ENCODE measurements around the gene SAFB2. TPM values are rescaled to one million over a fixed set of nuclear protein-coding genes. Genes with fewer than 3 reads are reported as not detected.

SAFB2 gene
- total RNA-seq, 1 donor from 2014 or later = 40.5 TPM

DNA sequence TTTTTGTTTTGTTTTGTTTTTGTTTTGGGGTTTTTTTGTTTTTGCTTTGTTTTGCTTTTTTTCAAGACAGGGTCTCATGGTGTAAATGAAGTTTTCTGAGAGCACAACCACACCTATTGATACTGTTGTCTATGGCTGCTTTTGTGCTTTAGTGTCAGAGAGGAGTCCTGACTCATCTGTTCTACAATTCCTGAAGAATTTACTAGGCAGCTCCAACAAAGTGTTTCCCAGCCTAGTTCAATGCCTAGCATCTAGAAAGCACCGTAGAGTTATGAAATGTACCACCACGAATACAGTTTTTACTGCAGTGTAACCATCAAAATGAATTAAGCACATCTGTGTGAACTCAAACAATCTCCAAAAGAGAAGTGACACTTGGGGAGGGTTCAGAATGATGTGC is 21.5 kb upstream of the SAFB2 start:
- TF ChIP-seq, protein P1, sequence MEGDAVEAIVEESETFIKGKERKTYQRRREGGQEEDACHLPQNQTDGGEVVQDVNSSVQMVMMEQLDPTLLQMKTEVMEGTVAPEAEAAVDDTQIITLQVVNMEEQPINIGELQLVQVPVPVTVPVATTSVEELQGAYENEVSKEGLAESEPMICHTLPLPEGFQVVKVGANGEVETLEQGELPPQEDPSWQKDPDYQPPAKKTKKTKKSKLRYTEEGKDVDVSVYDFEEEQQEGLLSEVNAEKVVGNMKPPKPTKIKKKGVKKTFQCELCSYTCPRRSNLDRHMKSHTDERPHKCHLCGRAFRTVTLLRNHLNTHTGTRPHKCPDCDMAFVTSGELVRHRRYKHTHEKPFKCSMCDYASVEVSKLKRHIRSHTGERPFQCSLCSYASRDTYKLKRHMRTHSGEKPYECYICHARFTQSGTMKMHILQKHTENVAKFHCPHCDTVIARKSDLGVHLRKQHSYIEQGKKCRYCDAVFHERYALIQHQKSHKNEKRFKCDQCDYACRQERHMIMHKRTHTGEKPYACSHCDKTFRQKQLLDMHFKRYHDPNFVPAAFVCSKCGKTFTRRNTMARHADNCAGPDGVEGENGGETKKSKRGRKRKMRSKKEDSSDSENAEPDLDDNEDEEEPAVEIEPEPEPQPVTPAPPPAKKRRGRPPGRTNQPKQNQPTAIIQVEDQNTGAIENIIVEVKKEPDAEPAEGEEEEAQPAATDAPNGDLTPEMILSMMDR (IDR thresholded peaks at IDR 0.05; ENCODE audit: borderline replicate concordance) = no peak
- Histone ChIP-seq H3K4me1 (no peaks in the 10 kb centered on the region), H3K9me3 (replicated peaks) (no peaks in the 10 kb centered on the region), H3K27me3 (ENCODE audit: low read depth) (no peaks in the 10 kb centered on the region), H3K4me3 (no peak overlapping the region), H3K36me3 (peaks cover 74% of the 10 kb centered on the region), H3K27ac (replicated peaks) (no peak overlapping the region)
- no peak for DNase-seq
- intact Hi-C loops (cut with micrococcal nuclease) = no loop called here

DNA sequence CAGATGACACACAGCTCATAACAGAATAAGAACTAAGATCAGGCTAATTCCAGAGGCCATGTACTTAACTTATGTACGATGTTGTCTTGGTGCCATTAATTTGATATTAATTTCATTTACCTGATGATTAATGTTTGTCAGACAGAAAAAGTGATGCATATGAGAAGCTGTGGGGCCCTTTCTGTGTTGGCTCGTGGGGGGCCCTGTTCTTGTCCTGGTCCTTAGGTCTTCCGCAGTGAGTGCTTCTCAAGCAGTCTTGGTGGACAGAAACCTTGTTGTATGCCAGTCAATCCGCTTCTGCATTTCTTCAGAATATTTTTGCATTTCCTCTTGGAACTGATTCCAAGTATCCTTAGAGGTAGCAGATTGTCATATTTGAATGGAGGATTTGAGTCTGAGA is 20.5 kb upstream of the SAFB2 start:
- DNase-seq = no peak
- TF ChIP-seq, protein P1 (IDR thresholded peaks at IDR 0.05; ENCODE audit: borderline replicate concordance) = no peak
- Histone ChIP-seq H3K9me3 (replicated peaks) (no peaks in the 10 kb centered on the region), H3K27me3 (ENCODE audit: low read depth) (no peaks in the 10 kb centered on the region), H3K4me3 (no peak overlapping the region), H3K4me1 (no peaks in the 10 kb centered on the region), H3K36me3 (peaks cover 68% of the 10 kb centered on the region), H3K27ac (replicated peaks) (no peak overlapping the region)
- intact Hi-C loops (cut with micrococcal nuclease) = no loop called here

DNA sequence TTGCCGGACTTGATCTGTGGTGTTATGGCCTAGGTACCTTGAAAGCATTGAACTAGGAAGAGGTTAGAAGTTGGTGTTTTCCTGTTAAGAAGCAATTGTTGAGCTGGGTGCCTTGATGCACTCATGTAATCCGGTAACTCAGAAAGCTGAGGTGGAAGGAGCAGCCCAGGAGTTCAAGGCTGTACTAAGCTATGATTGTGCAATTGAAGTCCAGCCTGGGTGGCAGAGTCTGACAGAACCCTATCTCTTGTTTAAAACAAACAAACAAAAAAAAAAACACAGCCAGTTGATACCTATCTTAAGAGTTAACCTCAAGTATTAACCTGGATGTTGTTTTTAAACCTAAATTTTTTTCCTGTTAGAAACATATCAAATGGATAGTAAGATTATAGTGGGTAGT is 19.6 kb upstream of the SAFB2 start:
- no peaks in the 10 kb centered on the region for H3K9me3 ChIP-seq (replicated peaks)
- TF ChIP-seq, protein P1 (IDR thresholded peaks at IDR 0.05; ENCODE audit: borderline replicate concordance) = no peak
- peaks cover 60% of the 10 kb centered on the region for H3K36me3 ChIP-seq
- peaks cover 6% of the 10 kb centered on the region for H3K4me1 ChIP-seq
- H3K27me3 ChIP-seq (ENCODE audit: low read depth) = no peaks in the 10 kb centered on the region
- DNase-seq = no peak
- no peak overlapping the region for H3K4me3 ChIP-seq
- no peak overlapping the region for H3K27ac ChIP-seq (replicated peaks)
- intact Hi-C loops (cut with micrococcal nuclease) = no loop called here

DNA sequence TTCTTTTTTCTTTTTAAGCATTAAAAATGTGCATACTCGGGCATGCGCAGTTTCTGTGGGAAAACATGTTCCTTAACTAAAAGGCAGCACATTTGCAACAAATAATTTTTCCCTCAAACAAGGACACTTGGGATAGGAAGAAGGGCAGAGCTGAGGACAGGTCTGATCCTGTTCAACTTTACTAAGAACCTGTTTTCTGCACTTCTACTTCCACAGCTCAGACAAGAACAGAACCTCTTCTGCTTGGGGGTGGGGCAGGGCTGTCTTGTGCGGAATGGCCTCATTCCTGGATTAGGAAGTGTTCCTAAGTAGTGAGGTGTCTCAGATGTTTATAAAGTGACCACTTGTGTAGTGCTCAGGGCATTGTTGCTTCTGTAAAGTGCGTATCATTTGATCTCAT is 18.6 kb upstream of the SAFB2 start:
- Histone ChIP-seq H3K4me3 (no peak overlapping the region), H3K27ac (replicated peaks) (no peak overlapping the region), H3K36me3 (peaks cover 49% of the 10 kb centered on the region), H3K27me3 (ENCODE audit: low read depth) (no peaks in the 10 kb centered on the region), H3K9me3 (replicated peaks) (no peaks in the 10 kb centered on the region), H3K4me1 (peaks cover 12% of the 10 kb centered on the region)
- intact Hi-C loops (cut with micrococcal nuclease) = no loop called here
- DNase-seq = no peak
- TF ChIP-seq, protein P1 (IDR thresholded peaks at IDR 0.05; ENCODE audit: borderline replicate concordance) = no peak

DNA sequence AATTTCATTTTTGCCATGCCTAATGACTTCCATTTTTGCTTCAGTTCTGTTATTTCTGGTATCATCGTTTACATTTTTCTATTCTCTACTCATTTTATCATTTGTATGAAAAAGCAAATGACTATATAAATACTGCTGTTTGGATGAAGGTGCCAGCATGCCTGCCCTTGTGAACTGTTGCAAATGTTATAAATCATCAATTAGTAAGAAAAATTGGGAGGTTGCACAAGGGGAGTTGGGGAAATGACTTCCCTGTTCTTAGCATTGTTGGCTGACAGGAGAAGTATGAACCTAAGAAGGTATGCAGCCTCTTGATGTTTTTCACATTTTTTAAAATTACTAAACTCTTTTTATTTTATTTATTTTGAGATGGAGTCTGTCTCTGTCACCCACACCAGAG is 15.4 kb upstream of the SAFB2 start:
- Histone ChIP-seq H3K27ac (replicated peaks) (no peak overlapping the region), H3K4me1 (peaks cover 43% of the 10 kb centered on the region), H3K4me3 (no peak overlapping the region), H3K9me3 (replicated peaks) (no peaks in the 10 kb centered on the region), H3K27me3 (ENCODE audit: low read depth) (no peaks in the 10 kb centered on the region), H3K36me3 (peaks cover 17% of the 10 kb centered on the region)
- DNase-seq = no peak
- TF ChIP-seq, protein P1 (IDR thresholded peaks at IDR 0.05; ENCODE audit: borderline replicate concordance) = no peak
- intact Hi-C loops (cut with micrococcal nuclease) = no loop called here

DNA sequence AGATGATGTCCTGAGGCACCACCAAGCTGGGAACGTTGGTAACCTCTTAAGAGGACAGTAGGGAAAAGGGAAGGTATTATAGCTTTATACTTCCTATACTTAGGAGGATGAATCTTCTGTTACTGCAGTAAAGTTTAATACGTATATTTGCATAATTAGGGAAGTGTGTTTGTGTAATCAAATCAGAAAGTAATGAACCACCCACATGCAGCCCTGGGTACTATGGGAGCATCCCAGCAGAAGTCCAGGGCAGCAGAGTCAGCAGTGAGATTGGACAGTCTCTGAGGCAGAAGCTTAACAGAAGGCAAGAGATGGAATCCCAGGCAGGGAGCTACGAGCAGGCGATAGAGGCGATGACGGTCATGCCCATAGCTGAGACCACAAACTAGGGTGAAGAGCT is 12.9 kb upstream of the SAFB2 start:
- TF ChIP-seq, protein P1 (IDR thresholded peaks at IDR 0.05; ENCODE audit: borderline replicate concordance) = no peak
- H3K36me3 ChIP-seq = peaks cover 2% of the 10 kb centered on the region
- H3K27ac ChIP-seq (replicated peaks) = no peak overlapping the region
- intact Hi-C loops (cut with micrococcal nuclease) = no loop called here
- H3K4me1 ChIP-seq = peaks cover 69% of the 10 kb centered on the region
- H3K9me3 ChIP-seq (replicated peaks) = no peaks in the 10 kb centered on the region
- H3K27me3 ChIP-seq (ENCODE audit: low read depth) = no peaks in the 10 kb centered on the region
- no peak overlapping the region for H3K4me3 ChIP-seq
- no peak for DNase-seq

Data from left ventricle myocardium inferior (tissue), 1 donor.